Spleen (tissue), 11 donors: ENCODE measurements around the gene OTOA. TPM values are rescaled to one million over a fixed set of nuclear protein-coding genes. Genes with fewer than 3 reads are reported as not detected.

Experiments used
- DNase-seq: peaks from one replicate; pipeline ENCODE4 v3.0.0-alpha.2; 2020
- H3K27ac ChIP-seq, 8 donors: fragments of 200-600 bp; sonication (generic) in 7 of 8; 1 replicate in 4 of 8; 2 replicates in 4 of 8; pipeline versions ENCODE4 v1.5.0 to v1.8.0; 2016 to 2021; ENCODE audit warnings: inconsistent platforms in 4 of 8, mild to moderate bottlenecking in 4 of 8, moderate library complexity in 1 of 8
- H3K27me3 ChIP-seq, 7 donors: fragments of 200-600 bp; sonication (generic) in 6 of 7; replicated peaks in 1 of 7; 1 replicate in 4 of 7; 2 replicates in 3 of 7; pipeline versions ENCODE4 v1.5.0 to v1.8.0; 2016 to 2021; ENCODE audit warnings: inconsistent platforms in 3 of 7, mild to moderate bottlenecking in 1 of 7
- H3K36me3 ChIP-seq, 6 donors: fragments of 200-600 bp; sonication (generic) in 5 of 6; 1 replicate in 4 of 6; 2 replicates in 2 of 6; pipeline versions ENCODE4 v1.5.0 to v1.8.0; 2016 to 2021; ENCODE audit warnings: inconsistent platforms in 2 of 6
- H3K4me1 ChIP-seq, 6 donors: fragments of 200-600 bp; sonication (generic) in 5 of 6; 1 replicate in 3 of 6; 2 replicates in 3 of 6; pipeline versions ENCODE4 v1.5.0 to v1.8.0; 2016 to 2021; ENCODE audit warnings: inconsistent platforms in 3 of 6
- H3K4me3 ChIP-seq, 8 donors: fragments of 200-600 bp; sonication (generic) in 7 of 8; 1 replicate in 4 of 8; 2 replicates in 4 of 8; pipeline versions ENCODE4 v1.5.0 to v1.8.0; 2016 to 2021; ENCODE audit warnings: inconsistent platforms in 4 of 8, mild to moderate bottlenecking in 4 of 8, moderate library complexity in 2 of 8
- H3K9me3 ChIP-seq, 8 donors: fragments of 200-600 bp; sonication (generic) in 7 of 8; 1 replicate in 4 of 8; 2 replicates in 4 of 8; pipeline versions ENCODE4 v1.5.0 to v1.8.0; 2016 to 2021; ENCODE audit warnings: inconsistent platforms in 4 of 8
- CTCF ChIP-seq, 11 experiments: fragments of 200-600 bp in 7 of 11; fragments of 450-650 bp in 4 of 11; sonication (generic) in 4 of 11; IDR thresholded peaks in 8 of 11; conservative IDR thresholded peaks in 3 of 11; 1 replicate in 7 of 11; 2 replicates in 4 of 11; pipeline versions ENCODE4 v1.4.0 to v1.8.0; 2016 to 2021; ENCODE audit warnings: antibody characterized with exemption in 11 of 11, inconsistent platforms in 4 of 11, mild to moderate bottlenecking in 1 of 11
- POLR2A ChIP-seq, 3 donors: fragments of 450-650 bp; IDR thresholded peaks; one replicate each; pipeline ENCODE4 v1.5.1; 2017; ENCODE audit warnings: antibody characterized with exemption in 3 of 3, mild to moderate bottlenecking in 1 of 3
- POLR2AphosphoS5 ChIP-seq, 3 donors: sonication (generic); formaldehyde crosslinking; IDR thresholded peaks; one replicate each; pipeline ENCODE4 v1.5.1; 2017; ENCODE audit warnings: antibody characterized with exemption in 3 of 3
- WGBS, 5 donors: extraction: QIAGEN DNeasy Blood & Tissue Kit in 3 of 5; methylation state at CpG; one replicate each; pipeline versions ENCODE4 v1.1.5 to v1.1.7; 2013 to 2018; 5-methylcytosine and 5-hydroxymethylcytosine counted together
- intact Hi-C: fragments of 100-400 bp; cut with DNase I; formaldehyde crosslinking; loops from one replicate; pipeline ENCODE4 v1.15.0; 2023; ENCODE audit warnings: low total_unique reads
- polyA plus RNA-seq, 3 donors: library from polyadenylated mRNA; stranded (reverse); fragments of 200-250 nt; gene quantifications; one replicate each; pipeline ENCODE4 v1.2.1, GENCODE V29; 2013
- total RNA-seq, 7 donors: library from RNA; depleted of rRNA in 3 of 7; stranded (reverse); fragments of >200 nt in 3 of 7; fragmentation: NEBNext Ultra II Directional in 4 of 7; extraction: Animal tissue kit (Norgen Biotek cat#: 25700) in 4 of 7; gene quantifications; one replicate each; pipeline versions ENCODE4 v1.1.0 to v1.2.1, GENCODE V29; 2016 to 2021
- donor health status: healthy with polysubstance abuse.
- donor health status: DM: no; HTN: no; CAD: no; lungs with moderate emphysema.
- donor health status: DM: no; HTN: no; CAD: no.
- donor health status: Bipolar disorder and iron deficiency.
- donor health status: healthy.
- donor health status: DM: no; HTN: no; CAD: no.
- donor health status: DM: yes; HTN: yes; CAD: no.

Gene OTOA
- total and polyA plus RNA-seq, 10 donors = 0.86 to 3.1 (median 2.2) TPM

GRCh38 chr16:21654466-21654865 lies 9.3 kb upstream of the OTOA start:
- Histone ChIP-seq H3K27me3 (no peaks in the 10 kb centered on the region), H3K9me3 (no peaks in the 10 kb centered on the region), H3K27ac (peak overlapping the region in 5 of 8 donors; percentile 75 to 89 (median 86)), H3K4me1 (peaks cover 13 to 99% (median 85%) of the 10 kb centered on the region in 6 donors), H3K36me3 (peaks cover 0 to 29% (median 6%) of the 10 kb centered on the region in 6 donors), H3K4me3 (no peak overlapping the region)
- intact Hi-C loops = no loop called here
- TF ChIP-seq CTCF (IDR thresholded peaks at IDR 0.05 in 8 of 11, conservative IDR thresholded peaks at IDR 0.05 in 3 of 11) (no peak), POLR2A (IDR thresholded peaks at IDR 0.05) (no peak), POLR2AphosphoS5 (IDR thresholded peaks at IDR 0.05) (no peak)
- no peak for DNase-seq
- 86 to 94% (median 91%) methylated on average over 1 of the region's 1 CpG for WGBS, 5 donors

GRCh38 chr16:21654881-21655280 lies 8.9 kb upstream of the OTOA start:
- DNase-seq = no peak
- peak overlapping the region in 3 of 8 donors; percentile 86 to 89 (median 88) for H3K27ac ChIP-seq
- intact Hi-C loops = loop anchor here (5.0 kb wide), 1 partner anchor 52 kb away; no protein-coding TSS in a partner anchor
- H3K4me3 ChIP-seq = no peak overlapping the region
- peaks cover 0 to 25% (median 6%) of the 10 kb centered on the region in 6 donors for H3K36me3 ChIP-seq
- peaks cover 12 to 99% (median 83%) of the 10 kb centered on the region in 6 donors for H3K4me1 ChIP-seq
- no peak for TF ChIP-seq POLR2A (IDR thresholded peaks at IDR 0.05)
- TF ChIP-seq POLR2AphosphoS5 (IDR thresholded peaks at IDR 0.05) = no peak
- no peak for TF ChIP-seq CTCF (IDR thresholded peaks at IDR 0.05 in 8 of 11, conservative IDR thresholded peaks at IDR 0.05 in 3 of 11)
- WGBS, 5 donors = 63 to 91% (median 88%) methylated on average over 2 of the region's 2 CpGs
- no peaks in the 10 kb centered on the region for H3K27me3 ChIP-seq
- no peaks in the 10 kb centered on the region for H3K9me3 ChIP-seq

- H3K36me3 ChIP-seq = peaks cover 0 to 25% (median 6%) of the 10 kb centered on the region in 6 donors
- peaks cover 16 to 100% (median 77%) of the 10 kb centered on the region in 6 donors for H3K4me1 ChIP-seq
- H3K27ac ChIP-seq = peak overlapping the region; percentile 37 to 89 (median 74)
- H3K4me3 ChIP-seq = peak overlapping the region in 1 of 8 donors; percentile 20
- intact Hi-C loops = loop anchor here (5.0 kb wide), 1 partner anchor 50 kb away; no protein-coding TSS in a partner anchor
- no peaks in the 10 kb centered on the region for H3K27me3 ChIP-seq
- DNase-seq = no peak
- no peaks in the 10 kb centered on the region for H3K9me3 ChIP-seq
- WGBS, 5 donors = 1 to 3% (median 2%) methylated on average over 4 of the region's 4 CpGs
- TF ChIP-seq POLR2A (IDR thresholded peaks at IDR 0.05) (no peak), POLR2AphosphoS5 (IDR thresholded peaks at IDR 0.05) (no peak), CTCF (IDR thresholded peaks at IDR 0.05 in 8 of 11, conservative IDR thresholded peaks at IDR 0.05 in 3 of 11) (peak; percentile 56 to 90 (median 81))
Observed at GRCh38 chr16:21656795-21657768, 6.7 kb upstream of the OTOA start.

GRCh38 chr16:21659124-21659523 lies 4.6 kb upstream of the OTOA start:
- H3K27me3 ChIP-seq = peaks cover 0 to 12% (median 0%) of the 10 kb centered on the region in 7 donors
- WGBS, 5 donors = 75 to 88% (median 85%) methylated on average over 4 of the region's 4 CpGs
- TF ChIP-seq POLR2A (IDR thresholded peaks at IDR 0.05) (no peak), CTCF (IDR thresholded peaks at IDR 0.05 in 8 of 11, conservative IDR thresholded peaks at IDR 0.05 in 3 of 11) (no peak), POLR2AphosphoS5 (IDR thresholded peaks at IDR 0.05) (no peak)
- H3K4me1 ChIP-seq = peaks cover 17 to 90% (median 67%) of the 10 kb centered on the region in 6 donors
- no peak for DNase-seq
- H3K27ac ChIP-seq = peak overlapping the region in 6 of 8 donors; percentile 28 to 89 (median 74)
- no peak overlapping the region for H3K4me3 ChIP-seq
- no peaks in the 10 kb centered on the region for H3K9me3 ChIP-seq
- peaks cover 0 to 25% (median 6%) of the 10 kb centered on the region in 6 donors for H3K36me3 ChIP-seq
- intact Hi-C loops = loop anchor here (5.0 kb wide), 1 partner anchor 48 kb away; no protein-coding TSS in a partner anchor
